ENCODE measurements around the gene IFT122. TPM values are rescaled to one million over a fixed set of nuclear protein-coding genes. Genes with fewer than 3 reads are reported as not detected.

IFT122 gene
- total RNA-seq, 1 donor from 2014 or later, result 41.6 TPM

DNA sequence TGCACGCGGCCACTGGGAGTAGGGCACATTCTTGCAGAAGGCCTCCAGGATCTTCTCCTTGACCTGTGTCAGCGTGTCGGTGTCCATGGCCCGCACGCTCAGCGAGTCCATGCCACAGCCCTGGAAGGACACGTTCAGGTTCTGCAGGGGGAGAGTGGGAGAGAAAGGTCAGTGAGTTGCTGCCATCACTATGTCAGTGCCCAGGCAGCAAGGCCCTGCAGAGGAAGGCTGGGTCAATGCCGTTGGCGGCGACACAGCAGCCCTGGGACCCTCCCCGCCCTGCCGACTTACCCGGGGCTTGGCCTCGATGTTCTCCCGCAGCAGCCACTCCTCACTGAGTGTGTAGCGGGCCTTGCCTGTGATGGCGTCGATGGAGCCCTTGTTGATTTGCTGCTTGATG lies 122.8 kb downstream of the IFT122 start:
- no peak for DNase-seq (ENCODE audit: extremely low spot score, unreplicated experiment)
- H3K9me3 Mint-ChIP-seq, result no peaks in the 10 kb centered on the region
- H3K27ac Mint-ChIP-seq, result no peak overlapping the region
- no peaks in the 10 kb centered on the region for H3K27me3 Mint-ChIP-seq
- no peak overlapping the region for H3K4me3 Mint-ChIP-seq
- TF ChIP-seq, protein P1, sequence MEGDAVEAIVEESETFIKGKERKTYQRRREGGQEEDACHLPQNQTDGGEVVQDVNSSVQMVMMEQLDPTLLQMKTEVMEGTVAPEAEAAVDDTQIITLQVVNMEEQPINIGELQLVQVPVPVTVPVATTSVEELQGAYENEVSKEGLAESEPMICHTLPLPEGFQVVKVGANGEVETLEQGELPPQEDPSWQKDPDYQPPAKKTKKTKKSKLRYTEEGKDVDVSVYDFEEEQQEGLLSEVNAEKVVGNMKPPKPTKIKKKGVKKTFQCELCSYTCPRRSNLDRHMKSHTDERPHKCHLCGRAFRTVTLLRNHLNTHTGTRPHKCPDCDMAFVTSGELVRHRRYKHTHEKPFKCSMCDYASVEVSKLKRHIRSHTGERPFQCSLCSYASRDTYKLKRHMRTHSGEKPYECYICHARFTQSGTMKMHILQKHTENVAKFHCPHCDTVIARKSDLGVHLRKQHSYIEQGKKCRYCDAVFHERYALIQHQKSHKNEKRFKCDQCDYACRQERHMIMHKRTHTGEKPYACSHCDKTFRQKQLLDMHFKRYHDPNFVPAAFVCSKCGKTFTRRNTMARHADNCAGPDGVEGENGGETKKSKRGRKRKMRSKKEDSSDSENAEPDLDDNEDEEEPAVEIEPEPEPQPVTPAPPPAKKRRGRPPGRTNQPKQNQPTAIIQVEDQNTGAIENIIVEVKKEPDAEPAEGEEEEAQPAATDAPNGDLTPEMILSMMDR (conservative IDR thresholded peaks at IDR 0.05), result no peak
- H3K4me1 Mint-ChIP-seq (ENCODE audit: unreplicated experiment), result peaks cover 13% of the 10 kb centered on the region
- peaks cover 5% of the 10 kb centered on the region for H3K36me3 Mint-ChIP-seq

DNA sequence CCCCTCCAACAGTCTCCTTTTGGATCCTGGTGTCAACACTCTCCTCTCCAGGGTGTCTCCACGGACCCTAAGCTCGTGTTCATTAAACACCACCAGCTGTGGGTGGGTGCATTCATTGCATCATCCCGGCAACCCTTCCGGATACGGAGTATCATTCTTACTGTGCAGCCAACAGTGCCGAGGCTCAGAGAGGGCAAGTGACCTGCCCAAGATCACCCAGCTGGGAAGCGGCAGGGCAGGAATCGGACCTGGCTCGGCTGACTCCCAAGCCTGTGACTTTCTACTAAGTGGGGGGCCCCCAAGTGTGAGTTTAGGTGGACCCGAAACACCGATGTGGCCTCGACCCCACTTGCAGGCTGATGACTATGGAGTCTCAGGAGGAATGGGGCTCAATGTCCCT lies 123.3 kb downstream of the IFT122 start:
- Mint-ChIP-seq H3K9me3 (no peaks in the 10 kb centered on the region), H3K27me3 (no peaks in the 10 kb centered on the region), H3K27ac (no peak overlapping the region), H3K4me1 (ENCODE audit: unreplicated experiment) (peaks cover 7% of the 10 kb centered on the region), H3K4me3 (no peak overlapping the region), H3K36me3 (peaks cover 5% of the 10 kb centered on the region)
- no peak for DNase-seq (ENCODE audit: extremely low spot score, unreplicated experiment)
- TF ChIP-seq, protein P1 (conservative IDR thresholded peaks at IDR 0.05), result no peak

DNA sequence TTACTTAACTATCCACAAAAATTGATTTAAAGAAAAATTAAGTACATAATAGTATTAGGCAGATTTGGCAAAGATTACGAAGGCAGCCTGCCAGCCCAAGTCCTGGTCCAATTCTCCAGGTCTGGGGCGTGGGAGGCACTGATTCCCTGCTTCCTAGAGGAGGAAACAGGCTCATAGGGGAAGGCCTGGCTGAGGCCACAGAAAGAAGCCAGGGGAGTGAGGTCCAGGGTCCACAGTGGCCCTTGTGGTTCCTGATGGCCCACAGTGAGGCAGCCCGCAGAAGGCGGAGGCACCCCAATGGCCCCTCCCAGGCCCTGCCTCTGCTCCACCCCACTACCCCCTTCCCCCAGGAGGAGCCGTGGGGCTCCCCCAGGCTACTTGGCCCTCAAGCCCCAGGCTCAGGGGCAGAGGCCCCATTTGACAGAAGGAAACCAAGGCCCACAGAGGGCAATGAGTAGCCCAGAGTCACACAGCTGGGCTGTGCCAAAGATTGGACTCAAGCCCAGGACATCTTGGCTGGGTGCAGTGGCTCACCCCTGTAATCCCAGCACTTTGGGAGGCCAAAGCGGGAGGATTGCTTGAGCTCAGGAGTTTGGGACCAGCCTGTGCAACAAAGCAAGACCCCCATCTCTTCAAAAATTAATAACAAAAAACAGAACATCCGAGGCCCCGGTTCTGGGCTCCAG lies 124.0 kb downstream of the IFT122 start:
- DNase-seq (ENCODE audit: extremely low spot score, unreplicated experiment), result no peak
- Mint-ChIP-seq H3K27ac (no peak overlapping the region), H3K4me1 (ENCODE audit: unreplicated experiment) (peaks cover 6% of the 10 kb centered on the region), H3K36me3 (peaks cover 5% of the 10 kb centered on the region), H3K27me3 (no peaks in the 10 kb centered on the region), H3K4me3 (no peak overlapping the region), H3K9me3 (no peaks in the 10 kb centered on the region)
- TF ChIP-seq, protein P1 (conservative IDR thresholded peaks at IDR 0.05), result no peak

DNA sequence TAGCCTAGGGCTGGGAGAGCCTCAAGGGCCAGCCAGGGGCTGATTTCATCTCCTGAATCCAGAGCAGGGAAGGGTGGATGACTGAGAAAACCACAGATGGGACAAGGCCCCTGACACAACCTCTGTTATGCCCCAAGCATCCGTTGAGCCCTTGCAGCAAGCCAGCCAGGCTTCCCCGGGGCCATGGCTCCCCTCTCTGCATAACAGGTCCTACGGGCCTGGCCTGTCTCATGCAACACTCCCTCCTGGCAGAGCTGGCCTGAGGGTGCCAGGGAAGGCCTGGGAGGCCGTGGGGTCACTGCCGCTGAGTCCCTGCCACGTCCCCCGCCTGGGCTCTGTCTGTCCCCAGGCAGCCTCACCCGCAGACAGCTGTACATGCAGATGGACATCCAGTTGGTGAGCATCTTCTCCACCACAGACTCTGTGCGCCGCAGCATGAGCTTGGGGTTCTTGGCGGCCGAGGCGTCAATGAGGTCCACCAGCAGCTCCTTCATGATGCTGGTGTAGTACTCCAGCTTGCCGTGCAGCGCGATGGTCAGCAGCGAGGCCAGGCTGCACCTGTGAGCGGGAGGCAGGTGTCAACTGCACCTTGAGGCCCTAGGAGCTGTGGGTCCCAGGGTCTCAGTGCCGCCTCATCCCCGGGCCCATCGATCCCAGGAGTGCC lies 125.1 kb downstream of the IFT122 start:
- H3K4me1 Mint-ChIP-seq (ENCODE audit: unreplicated experiment), result peaks cover 6% of the 10 kb centered on the region
- H3K4me3 Mint-ChIP-seq, result no peak overlapping the region
- no peak overlapping the region for H3K27ac Mint-ChIP-seq
- peaks cover 5% of the 10 kb centered on the region for H3K36me3 Mint-ChIP-seq
- no peaks in the 10 kb centered on the region for H3K27me3 Mint-ChIP-seq
- DNase-seq (ENCODE audit: extremely low spot score, unreplicated experiment), result no peak
- H3K9me3 Mint-ChIP-seq, result no peaks in the 10 kb centered on the region
- TF ChIP-seq, protein P1 (conservative IDR thresholded peaks at IDR 0.05), result no peak

DNA sequence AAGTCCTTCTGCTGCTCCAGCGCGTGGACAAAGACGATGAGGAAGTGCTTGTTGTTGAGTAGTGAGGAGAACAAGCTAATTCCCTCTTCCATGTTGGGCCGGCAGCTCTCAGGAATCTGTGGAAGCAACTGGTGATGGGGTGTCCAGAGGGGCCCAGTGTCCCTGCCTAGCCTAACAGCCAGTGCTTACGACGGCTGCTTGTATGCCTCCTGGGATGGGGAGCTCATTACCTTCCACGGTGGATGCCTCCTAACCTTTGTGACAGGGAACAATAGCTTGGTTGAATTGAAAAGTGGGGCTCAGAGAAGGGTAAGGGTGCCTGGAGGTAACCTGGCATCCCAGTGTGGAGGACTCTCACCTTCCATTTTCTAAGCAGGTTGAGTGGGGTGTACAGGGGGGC lies 125.9 kb downstream of the IFT122 start:
- H3K36me3 Mint-ChIP-seq, result no peaks in the 10 kb centered on the region
- H3K27me3 Mint-ChIP-seq, result no peaks in the 10 kb centered on the region
- DNase-seq (ENCODE audit: extremely low spot score, unreplicated experiment), result no peak
- H3K4me3 Mint-ChIP-seq, result no peak overlapping the region
- H3K4me1 Mint-ChIP-seq (ENCODE audit: unreplicated experiment), result peaks cover under 1% of the 10 kb centered on the region
- no peak overlapping the region for H3K27ac Mint-ChIP-seq
- H3K9me3 Mint-ChIP-seq, result no peaks in the 10 kb centered on the region
- TF ChIP-seq, protein P1 (conservative IDR thresholded peaks at IDR 0.05), result no peak

Measured in type B pancreatic cell (in vitro differentiated cells).